ENCODE results near the gene DENND6A. TPM values are rescaled to one million over a fixed set of nuclear protein-coding genes. Genes with fewer than 3 reads are reported as not detected.

Gene DENND6A
- total RNA-seq, 1 donor from 2014 or later, result 35.4 TPM

DNA sequence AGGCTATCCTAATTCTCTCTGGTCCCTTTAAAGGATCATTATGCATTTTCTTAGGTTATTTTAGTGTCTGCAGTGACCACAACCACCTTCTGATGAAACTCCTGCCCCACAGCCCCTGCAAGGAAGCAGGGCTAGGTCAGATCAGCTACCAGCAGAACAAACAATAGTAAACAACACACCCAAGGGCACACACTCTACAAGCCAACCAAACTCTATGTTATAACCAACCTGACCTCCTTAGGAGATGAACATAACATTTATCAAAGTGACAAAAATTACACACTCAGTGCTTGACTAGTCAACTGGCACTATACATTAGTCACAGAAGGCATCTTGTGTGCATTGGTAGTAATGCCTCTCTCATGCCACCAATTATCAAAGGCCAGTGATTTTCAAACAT, 17.3 kb downstream of the DENND6A start:
- Histone ChIP-seq H3K27me3 (no peaks in the 10 kb centered on the region), H3K27ac (no peak overlapping the region), H4K20me1 (ENCODE audit: low read depth) (peaks cover 14% of the 10 kb centered on the region), H3K4me2 (no peak overlapping the region), H3K9ac (no peak overlapping the region), H3K4me3 (no peak overlapping the region), H3K9me3 (ENCODE audit: low read depth) (no peaks in the 10 kb centered on the region), H3F3A (ENCODE audit: low read depth) (no peaks in the 10 kb centered on the region), H3K79me2 (ENCODE audit: low read depth) (peaks cover 61% of the 10 kb centered on the region), H3K4me1 (peaks cover 1% of the 10 kb centered on the region), H3K36me3 (no peaks in the 10 kb centered on the region), H2AFZ (replicated peaks) (no peak overlapping the region)
- Mint-ChIP-seq H3K27me3 (ENCODE audit: insufficient read depth, low read depth) (peaks cover 2% of the 10 kb centered on the region), H3K4me3 (no peak overlapping the region), H3K27ac (no peak overlapping the region), H3K4me1 (no peaks in the 10 kb centered on the region), H3K9me3 (no peaks in the 10 kb centered on the region), H3K36me3 (peaks cover 12% of the 10 kb centered on the region)
- no peak for DNase-seq (ENCODE audit: low spot score)
- TF ChIP-seq EZH2phosphoT487 (IDR thresholded peaks at IDR 0.05) (no peak), EZH2 (IDR thresholded peaks at IDR 0.05) (no peak)
- TF ChIP-seq, protein P1, sequence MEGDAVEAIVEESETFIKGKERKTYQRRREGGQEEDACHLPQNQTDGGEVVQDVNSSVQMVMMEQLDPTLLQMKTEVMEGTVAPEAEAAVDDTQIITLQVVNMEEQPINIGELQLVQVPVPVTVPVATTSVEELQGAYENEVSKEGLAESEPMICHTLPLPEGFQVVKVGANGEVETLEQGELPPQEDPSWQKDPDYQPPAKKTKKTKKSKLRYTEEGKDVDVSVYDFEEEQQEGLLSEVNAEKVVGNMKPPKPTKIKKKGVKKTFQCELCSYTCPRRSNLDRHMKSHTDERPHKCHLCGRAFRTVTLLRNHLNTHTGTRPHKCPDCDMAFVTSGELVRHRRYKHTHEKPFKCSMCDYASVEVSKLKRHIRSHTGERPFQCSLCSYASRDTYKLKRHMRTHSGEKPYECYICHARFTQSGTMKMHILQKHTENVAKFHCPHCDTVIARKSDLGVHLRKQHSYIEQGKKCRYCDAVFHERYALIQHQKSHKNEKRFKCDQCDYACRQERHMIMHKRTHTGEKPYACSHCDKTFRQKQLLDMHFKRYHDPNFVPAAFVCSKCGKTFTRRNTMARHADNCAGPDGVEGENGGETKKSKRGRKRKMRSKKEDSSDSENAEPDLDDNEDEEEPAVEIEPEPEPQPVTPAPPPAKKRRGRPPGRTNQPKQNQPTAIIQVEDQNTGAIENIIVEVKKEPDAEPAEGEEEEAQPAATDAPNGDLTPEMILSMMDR (IDR thresholded peaks at IDR 0.05), result no peak

DNA sequence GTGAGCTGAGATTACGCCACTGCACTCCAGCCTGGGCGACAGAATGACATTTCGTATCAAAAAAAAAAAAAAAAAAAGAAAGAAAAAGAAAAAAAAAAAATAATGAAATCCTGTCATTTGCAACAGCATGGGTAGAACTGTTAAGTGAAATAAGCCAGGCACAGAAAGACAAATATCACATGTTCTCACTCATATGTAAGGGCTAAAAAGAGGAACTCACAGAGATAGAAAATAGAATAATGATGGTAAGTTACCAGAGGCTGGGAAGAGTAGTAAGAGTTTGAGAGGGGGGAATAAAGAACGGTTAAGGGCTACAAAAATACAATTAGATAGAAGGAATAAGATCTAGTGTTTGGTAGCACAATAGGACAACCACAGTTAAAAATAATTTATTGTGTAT, 19.7 kb downstream of the DENND6A start:
- peaks cover 4% of the 10 kb centered on the region for H4K20me1 ChIP-seq (ENCODE audit: low read depth)
- H3F3A ChIP-seq (ENCODE audit: low read depth), result no peaks in the 10 kb centered on the region
- no peak for TF ChIP-seq EZH2phosphoT487 (IDR thresholded peaks at IDR 0.05)
- no peak for TF ChIP-seq EZH2 (IDR thresholded peaks at IDR 0.05)
- TF ChIP-seq, protein P1 (IDR thresholded peaks at IDR 0.05), result no peak
- H3K27ac ChIP-seq, result no peak overlapping the region
- DNase-seq (ENCODE audit: low spot score), result no peak
- Mint-ChIP-seq H3K27ac (no peak overlapping the region), H3K27me3 (ENCODE audit: insufficient read depth, low read depth) (peaks cover 2% of the 10 kb centered on the region), H3K4me3 (no peak overlapping the region), H3K9me3 (no peaks in the 10 kb centered on the region), H3K4me1 (no peaks in the 10 kb centered on the region), H3K36me3 (peaks cover 12% of the 10 kb centered on the region)
- no peaks in the 10 kb centered on the region for H3K36me3 ChIP-seq
- no peaks in the 10 kb centered on the region for H3K27me3 ChIP-seq
- H3K9me3 ChIP-seq (ENCODE audit: low read depth), result no peaks in the 10 kb centered on the region
- H3K79me2 ChIP-seq (ENCODE audit: low read depth), result peaks cover 47% of the 10 kb centered on the region
- no peak overlapping the region for H3K9ac ChIP-seq
- peaks cover 7% of the 10 kb centered on the region for H3K4me1 ChIP-seq
- no peak overlapping the region for H2AFZ ChIP-seq (replicated peaks)
- no peak overlapping the region for H3K4me2 ChIP-seq
- no peak overlapping the region for H3K4me3 ChIP-seq

DNA sequence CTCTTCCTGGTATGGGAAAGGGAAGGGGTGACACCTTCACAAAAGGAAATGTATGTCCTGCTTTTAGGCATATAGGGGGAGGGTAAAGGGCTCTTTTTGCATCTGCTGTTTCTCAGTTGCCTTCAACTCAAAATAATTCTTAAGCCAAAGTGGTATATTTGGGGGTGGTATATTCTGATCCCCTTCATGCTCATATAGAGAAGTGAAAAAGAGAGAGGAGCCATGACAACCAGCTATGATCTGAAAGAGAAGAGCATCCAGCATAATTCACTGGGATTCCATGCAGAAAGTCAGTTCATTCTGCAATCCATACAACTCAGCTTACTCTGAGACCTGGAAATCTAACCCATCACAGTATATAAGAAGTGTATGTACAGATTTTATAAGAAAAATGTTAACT, 22.3 kb downstream of the DENND6A start:
- DNase-seq (ENCODE audit: low spot score), result no peak
- Mint-ChIP-seq H3K27ac (no peak overlapping the region), H3K4me3 (no peak overlapping the region), H3K9me3 (no peaks in the 10 kb centered on the region), H3K36me3 (peaks cover 12% of the 10 kb centered on the region), H3K27me3 (ENCODE audit: insufficient read depth, low read depth) (peaks cover 2% of the 10 kb centered on the region), H3K4me1 (no peaks in the 10 kb centered on the region)
- Histone ChIP-seq H4K20me1 (ENCODE audit: low read depth) (peaks cover 3% of the 10 kb centered on the region), H2AFZ (replicated peaks) (no peak overlapping the region), H3K27me3 (no peaks in the 10 kb centered on the region), H3F3A (ENCODE audit: low read depth) (no peaks in the 10 kb centered on the region), H3K9ac (no peak overlapping the region), H3K4me1 (peaks cover 7% of the 10 kb centered on the region), H3K4me3 (no peak overlapping the region), H3K4me2 (no peak overlapping the region), H3K27ac (peak overlapping the region; percentile 1), H3K9me3 (ENCODE audit: low read depth) (no peaks in the 10 kb centered on the region), H3K36me3 (no peaks in the 10 kb centered on the region), H3K79me2 (ENCODE audit: low read depth) (peaks cover 41% of the 10 kb centered on the region)
- TF ChIP-seq, protein P1 (IDR thresholded peaks at IDR 0.05), result no peak
- TF ChIP-seq EZH2phosphoT487 (IDR thresholded peaks at IDR 0.05) (no peak), EZH2 (IDR thresholded peaks at IDR 0.05) (no peak)

All from neural progenitor cell (in vitro differentiated cells).